ENCODE data around the gene PELI1. TPM values are rescaled to one million over a fixed set of nuclear protein-coding genes. Genes with fewer than 3 reads are reported as not detected.

Gene PELI1
- total RNA-seq, 1 donor from 2014 or later, result 31.5 TPM

DNA sequence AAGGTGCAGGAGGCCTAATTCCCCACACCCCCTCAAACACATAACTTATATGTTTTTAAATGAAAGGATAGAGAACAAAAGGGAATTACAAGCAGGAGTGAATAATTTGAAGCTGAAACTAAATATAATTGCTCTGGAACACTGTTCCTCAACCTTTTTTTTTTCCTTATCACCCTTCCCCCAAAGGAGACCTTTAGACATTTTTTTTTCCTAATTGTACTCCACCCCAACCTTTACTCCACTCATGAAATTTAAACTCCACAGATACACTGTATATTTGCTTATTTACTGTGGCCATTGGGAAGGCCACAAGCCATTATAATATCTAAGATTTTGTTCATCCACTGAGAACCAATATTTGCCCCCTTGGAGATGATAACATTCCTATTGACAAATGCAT is 45.4 kb upstream of the PELI1 start:
- Mint-ChIP-seq H3K27me3 (ENCODE audit: unreplicated experiment) (peaks cover 12% of the 10 kb centered on the region), H3K4me1 (ENCODE audit: unreplicated experiment) (peaks cover 21% of the 10 kb centered on the region), H3K4me3 (ENCODE audit: unreplicated experiment) (no peak overlapping the region), H3K27ac (ENCODE audit: unreplicated experiment) (no peak overlapping the region), H3K36me3 (ENCODE audit: unreplicated experiment) (no peaks in the 10 kb centered on the region), H3K9me3 (ENCODE audit: unreplicated experiment) (no peaks in the 10 kb centered on the region)
- no peak for DNase-seq (ENCODE audit: extremely low spot score, unreplicated experiment)
- TF ChIP-seq, protein P1, sequence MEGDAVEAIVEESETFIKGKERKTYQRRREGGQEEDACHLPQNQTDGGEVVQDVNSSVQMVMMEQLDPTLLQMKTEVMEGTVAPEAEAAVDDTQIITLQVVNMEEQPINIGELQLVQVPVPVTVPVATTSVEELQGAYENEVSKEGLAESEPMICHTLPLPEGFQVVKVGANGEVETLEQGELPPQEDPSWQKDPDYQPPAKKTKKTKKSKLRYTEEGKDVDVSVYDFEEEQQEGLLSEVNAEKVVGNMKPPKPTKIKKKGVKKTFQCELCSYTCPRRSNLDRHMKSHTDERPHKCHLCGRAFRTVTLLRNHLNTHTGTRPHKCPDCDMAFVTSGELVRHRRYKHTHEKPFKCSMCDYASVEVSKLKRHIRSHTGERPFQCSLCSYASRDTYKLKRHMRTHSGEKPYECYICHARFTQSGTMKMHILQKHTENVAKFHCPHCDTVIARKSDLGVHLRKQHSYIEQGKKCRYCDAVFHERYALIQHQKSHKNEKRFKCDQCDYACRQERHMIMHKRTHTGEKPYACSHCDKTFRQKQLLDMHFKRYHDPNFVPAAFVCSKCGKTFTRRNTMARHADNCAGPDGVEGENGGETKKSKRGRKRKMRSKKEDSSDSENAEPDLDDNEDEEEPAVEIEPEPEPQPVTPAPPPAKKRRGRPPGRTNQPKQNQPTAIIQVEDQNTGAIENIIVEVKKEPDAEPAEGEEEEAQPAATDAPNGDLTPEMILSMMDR (IDR thresholded peaks at IDR 0.05), result no peak

DNA sequence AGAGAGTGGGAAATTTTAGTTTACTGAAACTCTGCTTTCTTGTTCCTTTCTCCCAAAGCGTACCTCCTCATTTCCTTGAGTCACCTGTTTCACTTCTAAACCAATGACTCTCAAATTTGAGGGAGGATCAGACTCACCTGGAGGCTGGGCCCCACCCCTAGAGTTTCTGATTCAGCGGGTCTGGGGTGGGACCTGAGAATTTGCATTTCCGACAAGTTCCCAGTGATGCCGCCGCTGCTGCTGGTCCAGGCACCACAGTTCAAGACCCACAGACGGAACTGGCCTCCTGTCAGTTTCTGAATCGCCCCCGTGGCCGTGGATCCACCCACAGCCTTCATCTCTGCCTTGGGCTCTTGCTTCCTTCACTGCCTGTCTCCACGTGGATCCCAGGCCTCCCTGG is 44.9 kb upstream of the PELI1 start:
- Mint-ChIP-seq H3K9me3 (ENCODE audit: unreplicated experiment) (no peaks in the 10 kb centered on the region), H3K36me3 (ENCODE audit: unreplicated experiment) (no peaks in the 10 kb centered on the region), H3K27ac (ENCODE audit: unreplicated experiment) (no peak overlapping the region), H3K4me3 (ENCODE audit: unreplicated experiment) (no peak overlapping the region), H3K27me3 (ENCODE audit: unreplicated experiment) (peaks cover 13% of the 10 kb centered on the region), H3K4me1 (ENCODE audit: unreplicated experiment) (peaks cover 21% of the 10 kb centered on the region)
- DNase-seq (ENCODE audit: extremely low spot score, unreplicated experiment), result no peak
- TF ChIP-seq, protein P1 (IDR thresholded peaks at IDR 0.05), result no peak

DNA sequence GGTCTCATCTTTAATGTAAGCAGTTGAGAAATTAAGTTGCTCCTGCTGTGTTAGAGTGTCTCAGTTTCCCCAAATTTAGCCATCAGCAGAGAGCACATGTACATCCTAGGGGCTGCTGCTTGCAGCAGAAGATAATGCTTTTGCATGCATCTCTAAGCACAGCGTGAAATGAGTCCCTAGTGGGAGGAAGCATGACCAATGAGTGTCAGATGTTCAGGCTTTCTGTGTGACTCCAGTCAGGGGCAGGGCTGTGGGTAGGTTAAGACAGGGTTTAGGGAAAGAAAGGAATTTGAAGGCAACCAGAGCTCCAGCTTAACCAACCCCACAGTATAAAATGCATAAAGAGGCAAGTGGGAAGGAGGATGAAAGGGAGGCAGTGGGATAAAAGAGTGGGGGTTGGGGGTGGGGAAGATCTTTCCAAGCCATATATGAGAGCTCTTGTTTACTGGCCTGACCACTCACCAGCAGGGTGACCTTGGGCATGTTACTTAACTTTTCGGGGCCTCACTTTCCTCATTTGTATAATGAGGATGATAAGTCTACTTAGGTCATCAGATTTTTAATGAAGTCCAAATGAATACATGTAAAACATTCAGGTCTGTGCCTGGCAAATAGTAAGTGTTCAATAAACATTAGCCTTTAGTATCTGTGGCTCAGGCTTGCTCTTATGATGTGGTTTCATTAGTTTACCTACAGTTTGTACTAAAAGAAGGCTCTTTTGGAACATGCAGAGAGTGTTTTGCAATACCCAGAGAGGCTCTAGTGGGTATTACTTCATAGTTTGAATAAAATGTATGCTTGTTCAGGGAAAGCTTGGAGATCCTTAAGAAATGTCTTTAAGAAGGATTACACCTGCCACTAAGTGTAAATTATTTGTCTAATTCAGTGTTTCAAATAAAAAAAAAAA is 42.7 kb upstream of the PELI1 start:
- no peak for DNase-seq (ENCODE audit: extremely low spot score, unreplicated experiment)
- Mint-ChIP-seq H3K27ac (ENCODE audit: unreplicated experiment) (no peak overlapping the region), H3K4me1 (ENCODE audit: unreplicated experiment) (peaks cover 19% of the 10 kb centered on the region), H3K36me3 (ENCODE audit: unreplicated experiment) (no peaks in the 10 kb centered on the region), H3K4me3 (ENCODE audit: unreplicated experiment) (no peak overlapping the region), H3K27me3 (ENCODE audit: unreplicated experiment) (peaks cover 13% of the 10 kb centered on the region), H3K9me3 (ENCODE audit: unreplicated experiment) (no peaks in the 10 kb centered on the region)
- TF ChIP-seq, protein P1 (IDR thresholded peaks at IDR 0.05), result no peak

DNA sequence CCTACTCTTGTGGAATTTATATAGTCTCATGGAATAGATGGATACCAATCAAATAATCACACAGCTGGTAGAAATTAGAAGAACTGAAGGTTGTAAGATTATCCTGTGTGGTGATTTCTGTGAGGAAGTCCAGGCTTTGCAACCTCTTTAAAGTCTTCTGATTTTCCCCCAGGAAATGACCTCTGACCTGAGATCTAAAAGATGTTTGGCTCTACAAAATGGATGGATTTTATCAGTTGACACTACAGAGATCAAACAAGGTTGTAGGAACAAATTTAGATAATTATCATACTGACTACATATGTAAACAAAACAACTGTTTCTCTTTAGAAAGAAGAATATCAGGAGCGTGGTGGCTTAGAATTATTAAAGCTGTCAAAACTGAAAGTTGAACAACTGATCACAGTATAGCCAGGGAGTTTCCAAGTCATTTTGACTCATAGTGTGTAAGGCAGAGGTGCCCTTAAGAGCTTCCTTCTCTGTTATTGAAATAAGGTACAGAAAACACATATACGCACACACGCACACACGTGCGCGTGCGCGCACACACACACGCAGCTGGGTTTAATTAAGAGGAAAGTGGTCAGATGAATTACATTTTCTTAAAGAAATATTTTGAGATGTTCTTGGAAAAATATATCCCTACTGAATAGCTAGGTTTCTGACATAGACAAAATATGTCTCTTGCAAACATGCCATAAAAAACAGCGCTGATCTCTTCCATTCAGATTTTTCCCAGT is 35.5 kb upstream of the PELI1 start:
- H3K4me1 Mint-ChIP-seq (ENCODE audit: unreplicated experiment), result peaks cover 14% of the 10 kb centered on the region
- H3K27ac Mint-ChIP-seq (ENCODE audit: unreplicated experiment), result peak overlapping the region; percentile 28
- H3K27me3 Mint-ChIP-seq (ENCODE audit: unreplicated experiment), result peaks cover 10% of the 10 kb centered on the region
- DNase-seq (ENCODE audit: extremely low spot score, unreplicated experiment), result no peak
- no peaks in the 10 kb centered on the region for H3K9me3 Mint-ChIP-seq (ENCODE audit: unreplicated experiment)
- TF ChIP-seq, protein P1 (IDR thresholded peaks at IDR 0.05), result no peak
- H3K4me3 Mint-ChIP-seq (ENCODE audit: unreplicated experiment), result peak overlapping the region; percentile 8
- no peaks in the 10 kb centered on the region for H3K36me3 Mint-ChIP-seq (ENCODE audit: unreplicated experiment)

DNA sequence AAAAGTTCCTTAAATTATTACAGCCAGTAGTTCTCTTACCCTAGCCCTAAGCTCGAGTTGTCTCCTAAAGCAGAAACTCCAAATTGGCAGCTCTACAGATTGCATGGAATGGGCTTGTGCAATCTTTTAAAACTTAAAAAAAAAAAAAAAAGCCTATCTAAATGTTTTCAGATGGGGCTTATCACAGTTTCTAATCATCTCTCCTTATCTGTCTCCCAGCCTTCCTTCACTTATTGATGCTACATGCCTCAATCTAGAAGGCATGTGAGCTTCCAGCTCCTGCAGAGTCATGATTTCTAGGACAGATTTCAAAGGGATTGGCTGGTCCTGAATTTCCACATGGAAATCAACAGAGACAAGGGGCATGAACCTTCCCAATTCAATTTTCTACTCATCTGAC is 33.1 kb upstream of the PELI1 start:
- Mint-ChIP-seq H3K9me3 (ENCODE audit: unreplicated experiment) (no peaks in the 10 kb centered on the region), H3K36me3 (ENCODE audit: unreplicated experiment) (no peaks in the 10 kb centered on the region), H3K27me3 (ENCODE audit: unreplicated experiment) (peaks cover 8% of the 10 kb centered on the region), H3K27ac (ENCODE audit: unreplicated experiment) (no peak overlapping the region), H3K4me1 (ENCODE audit: unreplicated experiment) (peaks cover 14% of the 10 kb centered on the region), H3K4me3 (ENCODE audit: unreplicated experiment) (no peak overlapping the region)
- TF ChIP-seq, protein P1 (IDR thresholded peaks at IDR 0.05), result no peak
- DNase-seq (ENCODE audit: extremely low spot score, unreplicated experiment), result no peak
